Kidney tubule cell (primary cell): ENCODE measurements around the gene DIPK1A.

Experiments
- DNase-seq: peaks from one replicate; pipeline ENCODE4 v3.0.0-alpha.2; 2018; ENCODE audit warnings: low spot score

DIPK1A gene

GRCh38 chr1:92839442-92839841, 121.8 kb downstream of the DIPK1A start:
- DNase-seq, result no peak

GRCh38 chr1:92838519-92838918, 122.7 kb downstream of the DIPK1A start:
- DNase-seq, result no peak

DNA sequence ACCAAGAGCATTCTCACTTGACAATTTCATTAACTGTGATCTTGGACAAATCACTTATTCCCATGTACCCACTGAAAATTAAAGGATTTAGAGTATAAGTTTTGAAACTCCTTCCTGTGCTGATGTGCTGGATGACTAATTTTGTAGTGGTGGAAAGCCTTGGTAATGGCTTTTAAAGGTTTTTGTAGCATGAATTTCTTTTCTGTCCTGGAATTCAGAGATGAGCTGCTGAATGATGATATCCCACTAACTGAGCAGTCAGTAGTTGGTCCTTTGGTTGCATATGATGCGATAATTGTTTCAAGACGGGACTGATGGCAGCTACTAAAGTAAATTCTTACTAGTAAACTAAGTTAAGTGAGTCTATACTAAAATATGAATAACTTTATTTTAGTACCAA, 124.2 kb downstream of the DIPK1A start:
- DNase-seq, result no peak

- DNase-seq, result no peak
Observed at GRCh38 chr1:92834617-92835016, 126.6 kb downstream of the DIPK1A start.

GRCh38 chr1:92833840-92834239, 127.4 kb downstream of the DIPK1A start:
- no peak for DNase-seq

GRCh38 chr1:92832537-92833114, 128.6 kb downstream of the DIPK1A start:
- DNase-seq, result peak; percentile 24

DNA sequence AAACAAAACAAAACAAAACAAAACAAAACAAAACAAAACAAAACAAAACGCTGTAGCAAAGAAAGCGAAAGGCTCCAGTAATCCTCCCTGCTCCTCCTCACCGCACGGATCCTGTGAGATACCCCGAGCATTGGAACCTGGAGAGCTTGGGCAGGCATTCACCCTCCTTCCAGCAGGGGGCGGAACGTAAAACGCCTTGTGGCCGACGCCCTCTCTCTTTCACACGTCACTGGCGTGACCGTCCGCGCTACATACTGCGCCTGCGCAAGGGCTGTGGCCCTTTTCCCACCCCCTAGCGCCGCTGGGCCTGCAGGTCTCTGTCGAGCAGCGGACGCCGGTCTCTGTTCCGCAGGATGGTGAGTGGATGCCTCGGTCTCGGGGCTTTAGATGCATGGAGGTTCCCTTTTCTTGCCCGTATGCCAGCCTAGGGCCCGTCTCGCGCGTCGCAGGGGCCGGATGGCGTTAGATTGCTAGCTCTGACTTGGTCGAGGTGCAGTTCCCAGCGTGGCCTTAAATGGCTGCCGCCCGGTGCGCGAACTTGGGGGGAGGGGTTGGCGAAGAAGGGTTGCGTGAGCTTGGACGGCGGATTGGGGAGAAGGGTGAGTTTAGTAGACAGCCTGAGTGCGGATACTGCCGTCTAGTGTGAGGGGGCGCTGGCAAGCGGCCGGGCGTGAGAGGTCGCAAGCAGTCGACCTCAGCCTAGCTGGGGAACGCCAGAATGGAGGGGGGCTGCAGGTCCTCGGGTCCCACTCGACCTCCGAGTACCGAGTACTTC, 129.3 kb downstream of the DIPK1A start, which contains the start of gene RPL5:
RPL5 (plus strand) TSS at position 279 of the 775 bp plus-strand sequence; CDS start at position 354, 75 bp downstream.
- DNase-seq, result peak; percentile 97

GRCh38 chr1:92831368-92831761, 129.9 kb downstream of the DIPK1A start:
- DNase-seq, result peak; percentile 20

- no peak for DNase-seq
Observed at GRCh38 chr1:92826792-92827191, 134.5 kb downstream of the DIPK1A start.

DNA sequence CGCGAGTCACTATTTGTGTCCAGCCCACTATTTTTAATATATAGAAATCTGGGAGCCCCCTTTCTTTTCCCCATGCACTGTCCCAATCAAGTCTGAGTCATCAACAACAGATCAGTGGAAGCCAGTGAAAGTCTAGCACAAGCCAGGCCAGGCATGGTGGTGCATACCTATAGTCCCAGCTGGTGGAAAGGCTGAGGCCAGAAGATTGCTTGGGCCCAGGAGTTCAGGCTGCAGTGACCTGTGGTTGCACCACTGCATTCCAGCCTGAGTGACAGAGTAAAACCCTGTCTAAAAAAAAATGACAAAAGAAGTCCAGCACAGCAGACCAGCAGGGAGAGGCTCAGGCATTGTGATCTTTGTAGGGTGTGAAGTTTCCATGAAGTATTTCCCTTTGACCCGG, 138.4 kb downstream of the DIPK1A start:
- peak; percentile 41 for DNase-seq

GRCh38 chr1:92820551-92820950, 140.7 kb downstream of the DIPK1A start:
- no peak for DNase-seq

DNA sequence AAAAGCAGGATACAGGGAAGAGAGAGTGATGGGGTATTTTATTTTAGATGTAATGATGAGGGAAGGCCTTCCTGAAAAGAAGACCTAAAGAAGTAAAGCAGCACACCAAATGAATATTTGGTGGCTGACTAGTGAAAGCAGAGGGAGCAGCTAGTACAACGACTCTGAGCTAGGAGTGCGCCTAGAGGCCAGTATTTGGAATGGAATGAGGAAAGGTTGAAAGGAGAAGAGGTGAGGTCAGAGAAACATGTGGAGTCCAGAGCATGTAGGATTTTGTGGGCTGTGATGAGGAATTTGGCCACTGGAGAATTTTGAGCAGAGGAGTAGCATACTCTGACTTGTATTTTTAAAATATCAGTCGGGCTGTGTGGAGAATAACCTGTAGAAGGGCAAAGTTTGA, 141.2 kb downstream of the DIPK1A start:
- peak; percentile 56 for DNase-seq

DNA sequence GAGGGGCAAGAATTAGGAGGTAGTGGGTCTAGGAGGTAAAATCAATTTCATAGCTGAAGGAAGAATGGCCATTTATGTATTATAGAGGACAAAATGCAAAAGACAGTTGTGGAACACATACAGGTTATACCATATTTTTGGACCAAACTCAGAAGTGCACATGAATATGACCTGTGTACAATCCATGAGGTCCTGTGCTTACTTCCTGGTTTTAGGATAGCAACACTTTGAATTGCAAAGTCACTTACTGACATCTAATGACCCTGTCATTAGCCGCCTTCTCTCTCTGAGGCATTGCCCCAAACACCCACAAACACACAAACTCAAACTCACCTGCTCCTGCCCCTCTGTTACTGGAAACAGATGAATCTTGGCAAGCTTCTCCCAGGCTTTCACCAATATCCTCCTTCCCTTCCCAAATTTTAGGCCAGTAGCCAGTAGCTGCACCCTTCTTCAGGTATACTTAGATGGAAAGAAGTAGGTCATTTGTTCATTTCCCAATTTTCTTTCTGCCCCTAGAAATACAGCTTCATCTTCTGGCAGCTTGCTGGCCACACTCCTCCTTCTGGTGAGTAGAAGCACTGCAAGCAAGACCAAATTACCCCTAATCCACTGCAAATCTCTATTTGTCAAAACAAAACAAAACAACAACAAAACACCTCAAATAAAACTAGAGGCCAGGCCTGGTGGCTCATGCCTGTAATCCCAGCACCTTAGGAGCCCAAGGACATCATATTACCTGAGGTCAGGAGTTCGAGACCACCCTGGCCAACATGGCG, 143.1 kb downstream of the DIPK1A start:
- DNase-seq, result peak; percentile 39

DNA sequence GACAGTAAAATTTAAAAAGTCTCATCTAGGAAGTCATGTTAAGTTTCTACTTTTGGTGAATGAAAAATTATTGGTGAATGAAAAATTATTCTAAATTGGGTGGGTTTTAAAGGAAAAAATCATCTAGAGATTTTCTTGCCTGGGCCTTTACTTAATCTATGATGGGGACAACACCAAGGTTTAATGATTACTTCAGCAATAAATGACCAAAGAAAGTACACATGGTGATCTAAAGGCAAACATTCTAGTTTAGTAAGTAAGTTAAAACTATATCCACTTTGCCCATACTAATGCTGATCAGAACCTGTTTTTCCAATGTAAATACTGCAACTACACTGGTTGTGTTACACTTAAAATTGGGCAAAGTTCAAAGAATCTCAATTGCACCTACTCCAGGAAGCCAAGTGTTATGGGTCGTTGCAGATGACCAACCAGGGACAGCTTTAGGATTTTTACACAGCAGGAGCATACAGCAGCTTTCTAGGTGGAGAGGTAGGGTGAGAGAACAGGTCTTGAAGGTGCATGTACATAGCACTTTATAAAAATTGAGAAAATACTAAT, 144.0 kb downstream of the DIPK1A start:
- no peak for DNase-seq

GRCh38 chr1:92816732-92817131, 144.5 kb downstream of the DIPK1A start:
- DNase-seq, result no peak

- peak; percentile 11 for DNase-seq
Observed at GRCh38 chr1:92808381-92808780, 152.9 kb downstream of the DIPK1A start.

DNA sequence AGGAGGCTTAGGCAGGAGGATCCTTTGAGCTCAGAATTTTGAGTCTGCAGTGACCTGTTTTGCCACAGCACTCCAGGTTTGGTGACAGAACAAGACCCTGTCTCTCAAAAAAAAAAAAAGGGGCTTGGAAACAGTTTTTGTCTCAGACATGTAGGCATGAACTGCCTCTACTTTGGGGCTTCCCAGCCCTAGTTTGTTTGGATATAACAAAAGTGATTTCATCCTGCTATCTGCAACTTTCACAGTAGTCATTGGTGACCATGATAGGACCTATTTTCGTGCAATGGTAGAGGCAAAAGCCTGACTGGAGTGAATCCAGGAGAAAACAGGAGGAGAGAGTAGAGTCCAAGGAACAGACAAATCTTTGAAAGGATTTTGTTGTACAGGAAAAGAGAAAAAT, 156.0 kb downstream of the DIPK1A start:
- DNase-seq, result no peak

GRCh38 chr1:92804721-92805201, 156.5 kb downstream of the DIPK1A start:
- DNase-seq, result peak; percentile 91

GRCh38 chr1:92803140-92803887, 157.9 kb downstream of the DIPK1A start:
- no peak for DNase-seq

- DNase-seq, result no peak
Observed at GRCh38 chr1:92797961-92798360, 163.3 kb downstream of the DIPK1A start.

GRCh38 chr1:92797297-92797696, 164.0 kb downstream of the DIPK1A start:
- DNase-seq, result no peak

GRCh38 chr1:92795166-92795565, 166.1 kb downstream of the DIPK1A start:
- no peak for DNase-seq
